Measurements from ENCODE around the gene AMACR.
"Not testable (repeated sequence)": the region's sequence is repeated elsewhere in the genome, so short reads cannot be mapped to it uniquely, and the experiment has no call there.

The AMACR gene

DNA sequence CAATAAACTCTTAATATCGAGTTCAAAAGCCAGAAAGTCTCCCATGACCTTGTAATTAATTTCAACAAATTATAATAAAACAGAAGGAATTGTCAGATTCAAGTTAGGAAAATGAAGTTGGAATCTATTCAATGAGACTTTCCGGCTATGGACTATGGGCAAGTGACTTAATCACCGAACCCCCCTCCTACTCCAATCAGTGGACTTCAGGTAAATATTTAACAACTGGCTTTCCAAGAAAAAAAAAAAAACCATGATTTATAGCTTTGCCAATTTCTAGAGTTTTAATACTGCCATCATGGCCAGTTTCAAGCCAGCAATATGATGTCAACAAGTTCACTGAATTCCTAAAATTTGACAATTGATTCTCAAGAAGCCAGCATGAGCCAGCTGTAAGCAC is 27.8 kb downstream of the AMACR start:
- Mint-ChIP-seq H3K9me3 (no peaks in the 10 kb centered on the region), H3K27me3 (no peaks in the 10 kb centered on the region), H3K27ac (no peak overlapping the region), H3K4me1 (ENCODE audit: low read depth) (no peaks in the 10 kb centered on the region), H3K36me3 (ENCODE audit: low read depth) (no peaks in the 10 kb centered on the region), H3K4me3 (no peak overlapping the region)

DNA sequence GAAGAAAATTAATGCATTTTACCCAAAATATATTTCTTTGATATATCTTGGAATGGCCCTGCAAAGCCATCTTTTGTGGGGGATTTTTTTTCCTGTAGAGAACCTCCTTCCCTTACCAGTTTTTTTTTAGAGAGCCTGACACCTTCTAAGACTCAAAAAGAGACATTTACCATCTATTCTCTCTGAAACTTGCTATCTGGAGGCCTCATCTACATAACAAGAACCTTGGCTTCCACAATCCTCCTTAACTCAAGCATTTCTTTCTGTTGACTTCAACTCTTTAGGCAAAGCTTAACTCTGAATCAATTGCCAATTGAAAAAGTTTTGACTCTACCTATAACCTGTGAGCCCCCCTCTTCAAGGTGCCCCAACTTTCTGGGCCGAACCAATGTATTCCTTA is 29.5 kb downstream of the AMACR start:
- no peak overlapping the region for H3K4me3 Mint-ChIP-seq
- H3K9me3 Mint-ChIP-seq: no peaks in the 10 kb centered on the region
- H3K27ac Mint-ChIP-seq: no peak overlapping the region
- H3K4me1 Mint-ChIP-seq (ENCODE audit: low read depth): peaks cover 3% of the 10 kb centered on the region
- no peaks in the 10 kb centered on the region for H3K36me3 Mint-ChIP-seq (ENCODE audit: low read depth)
- H3K27me3 Mint-ChIP-seq: no peaks in the 10 kb centered on the region

DNA sequence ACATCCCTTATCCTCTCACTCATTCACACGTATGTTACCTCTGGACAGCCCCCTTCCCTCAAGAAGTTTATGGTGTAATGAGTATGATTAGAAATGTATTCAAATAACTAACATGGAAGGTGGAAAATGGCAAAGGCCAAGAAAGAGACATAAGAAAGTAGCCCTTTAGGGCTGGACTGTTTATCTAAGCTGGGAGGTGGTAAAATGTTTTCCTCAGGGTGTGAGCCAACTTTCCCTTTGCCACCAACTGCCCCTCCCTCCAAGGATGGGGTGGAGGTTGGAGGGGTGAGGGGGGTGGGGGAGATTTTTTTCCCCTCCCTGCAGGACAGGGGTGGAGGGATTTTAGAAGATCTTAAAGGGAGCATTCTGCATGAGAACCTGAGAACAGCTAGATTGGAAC is 31.5 kb downstream of the AMACR start:
- Mint-ChIP-seq H3K27ac (no peak overlapping the region), H3K4me1 (ENCODE audit: low read depth) (peaks cover 5% of the 10 kb centered on the region), H3K9me3 (no peaks in the 10 kb centered on the region), H3K4me3 (no peak overlapping the region), H3K36me3 (ENCODE audit: low read depth) (no peaks in the 10 kb centered on the region), H3K27me3 (no peaks in the 10 kb centered on the region)

DNA sequence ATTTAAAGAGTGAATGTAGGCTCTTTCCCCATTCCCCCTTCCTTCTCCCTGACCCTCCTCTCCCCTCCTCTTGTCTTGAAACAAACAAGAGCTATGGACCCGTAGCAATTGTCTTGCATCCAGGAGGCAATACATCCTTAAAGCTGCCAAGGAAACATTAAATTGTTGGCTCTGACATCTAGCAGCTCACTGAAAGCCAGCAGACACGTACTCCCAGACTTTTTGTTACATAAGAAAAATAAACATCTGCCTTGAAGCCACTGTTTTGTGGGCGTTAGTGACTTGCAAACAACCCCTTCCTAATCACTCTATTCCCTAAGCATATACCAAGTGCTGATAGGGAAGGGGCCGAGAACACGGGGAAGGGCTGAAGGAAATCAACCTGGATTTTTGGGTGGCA is 32.0 kb downstream of the AMACR start:
- Mint-ChIP-seq H3K4me1 (ENCODE audit: low read depth) (peaks cover 5% of the 10 kb centered on the region), H3K4me3 (no peak overlapping the region), H3K36me3 (ENCODE audit: low read depth) (no peaks in the 10 kb centered on the region), H3K9me3 (no peaks in the 10 kb centered on the region), H3K27ac (no peak overlapping the region), H3K27me3 (no peaks in the 10 kb centered on the region)

DNA sequence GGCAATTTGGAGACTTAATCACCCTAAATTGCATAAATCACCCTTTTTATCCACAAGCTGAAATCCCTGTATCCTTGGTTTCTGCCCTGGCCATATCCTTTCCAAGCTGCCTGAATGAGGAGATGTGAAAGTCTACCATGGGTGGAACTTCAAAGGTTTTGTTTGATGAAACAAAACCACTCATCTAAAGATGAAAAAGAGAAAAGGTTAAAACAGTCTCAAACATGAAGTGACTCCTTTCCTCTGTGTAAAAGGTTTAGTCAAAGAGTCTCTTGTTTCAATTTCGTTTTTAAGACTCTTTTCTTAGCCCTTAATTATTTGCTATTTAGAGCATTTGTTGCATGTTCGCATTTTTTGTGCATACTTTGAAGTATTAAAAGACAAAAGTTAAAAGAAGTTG is 34.6 kb downstream of the AMACR start:
- Mint-ChIP-seq H3K27ac (no peak overlapping the region), H3K4me3 (no peak overlapping the region), H3K27me3 (no peaks in the 10 kb centered on the region), H3K4me1 (ENCODE audit: low read depth) (peaks cover 5% of the 10 kb centered on the region), H3K36me3 (ENCODE audit: low read depth) (no peaks in the 10 kb centered on the region), H3K9me3 (no peaks in the 10 kb centered on the region)

DNA sequence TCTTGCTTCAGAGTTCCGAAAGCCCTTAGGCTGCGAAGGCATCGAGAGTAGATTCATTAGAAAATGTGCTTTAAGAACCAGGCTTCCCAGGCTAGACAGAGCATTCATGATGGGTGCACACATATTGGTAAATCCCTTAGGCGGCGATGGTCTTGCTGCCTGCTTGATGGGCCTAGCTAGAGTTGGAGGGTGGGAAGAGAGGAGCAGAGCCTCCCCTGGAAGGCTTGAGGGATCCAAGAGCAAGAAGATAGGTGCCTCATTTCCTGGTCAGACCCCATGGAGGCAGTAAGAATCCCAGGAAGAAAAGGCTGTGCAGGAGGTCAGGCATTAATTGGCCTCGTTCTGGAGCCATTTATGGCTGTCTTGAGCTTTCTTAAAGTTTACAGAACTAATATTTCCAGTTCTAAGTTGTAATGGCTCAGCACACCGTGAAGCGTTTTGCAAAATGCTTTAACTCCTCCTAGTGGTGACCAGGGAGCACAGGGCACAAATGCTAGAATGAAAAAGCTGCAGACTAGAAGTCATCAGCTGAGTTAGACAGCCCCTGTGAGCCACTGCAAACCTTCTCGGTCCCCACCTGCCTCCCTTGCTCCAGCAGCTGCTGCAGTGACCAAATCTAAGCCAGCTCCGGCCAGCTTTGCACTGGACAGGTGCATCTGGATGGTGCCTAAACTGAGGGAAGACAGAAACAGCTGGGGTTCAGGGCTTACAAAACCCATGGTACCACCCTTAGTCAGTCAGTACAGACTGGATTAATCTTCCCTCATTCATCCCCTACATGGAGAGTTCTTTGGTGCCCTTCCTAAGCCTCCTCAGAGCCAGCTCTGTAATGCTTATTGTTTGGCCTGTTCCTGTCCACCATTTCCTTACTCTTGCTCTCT is 38.0 kb downstream of the AMACR start:
- no peaks in the 10 kb centered on the region for H3K36me3 Mint-ChIP-seq (ENCODE audit: low read depth)
- no peak overlapping the region for H3K4me3 Mint-ChIP-seq
- no peaks in the 10 kb centered on the region for H3K9me3 Mint-ChIP-seq

DNA sequence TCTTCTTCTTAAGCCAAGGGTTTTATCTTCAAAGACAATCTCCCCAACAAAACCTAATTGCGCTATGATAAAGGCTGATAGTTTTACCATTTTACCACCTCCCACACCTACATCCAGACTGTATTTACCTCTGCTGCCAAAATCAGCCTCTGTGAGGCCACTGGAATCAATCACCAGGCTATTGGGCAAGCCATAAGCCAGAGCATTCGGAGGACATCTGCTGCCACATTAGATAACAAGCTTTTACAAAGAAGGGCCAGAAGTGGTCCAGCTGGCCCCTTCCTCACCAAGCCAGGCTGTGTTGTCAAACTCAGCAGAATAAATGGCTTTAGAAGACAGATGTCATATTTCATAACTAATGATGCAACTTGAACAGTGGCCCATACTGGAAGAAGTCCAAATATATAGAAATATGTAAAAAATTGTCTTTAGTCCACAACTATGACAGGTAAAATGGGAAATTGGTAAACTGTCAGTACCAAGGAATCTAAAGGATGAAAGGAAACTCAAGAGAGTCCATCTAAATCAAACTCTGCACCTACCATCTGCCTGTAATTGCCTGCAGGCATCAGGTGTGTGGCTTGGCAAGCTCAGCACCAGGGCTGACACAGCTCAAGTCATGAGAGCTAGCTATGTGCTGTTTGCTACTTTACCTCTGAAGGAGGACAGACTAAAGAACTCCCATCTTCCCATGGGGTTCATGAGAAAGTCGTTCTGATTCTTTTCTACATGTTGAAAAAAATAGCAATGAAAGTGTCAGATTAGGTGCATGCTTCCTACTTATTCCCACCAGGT is 39.4 kb downstream of the AMACR start:
- Mint-ChIP-seq H3K27me3 (no peaks in the 10 kb centered on the region), H3K36me3 (ENCODE audit: low read depth) (no peaks in the 10 kb centered on the region), H3K4me3 (no peak overlapping the region), H3K9me3 (no peaks in the 10 kb centered on the region), H3K4me1 (ENCODE audit: low read depth) (peaks cover 11% of the 10 kb centered on the region), H3K27ac (no peak overlapping the region)

More for the DNA sequence above, 38.0 kb downstream of the AMACR start:
- H3K27ac Mint-ChIP-seq: no peak overlapping the region
- peaks cover 10% of the 10 kb centered on the region for H3K4me1 Mint-ChIP-seq (ENCODE audit: low read depth)
- H3K27me3 Mint-ChIP-seq: no peaks in the 10 kb centered on the region

DNA sequence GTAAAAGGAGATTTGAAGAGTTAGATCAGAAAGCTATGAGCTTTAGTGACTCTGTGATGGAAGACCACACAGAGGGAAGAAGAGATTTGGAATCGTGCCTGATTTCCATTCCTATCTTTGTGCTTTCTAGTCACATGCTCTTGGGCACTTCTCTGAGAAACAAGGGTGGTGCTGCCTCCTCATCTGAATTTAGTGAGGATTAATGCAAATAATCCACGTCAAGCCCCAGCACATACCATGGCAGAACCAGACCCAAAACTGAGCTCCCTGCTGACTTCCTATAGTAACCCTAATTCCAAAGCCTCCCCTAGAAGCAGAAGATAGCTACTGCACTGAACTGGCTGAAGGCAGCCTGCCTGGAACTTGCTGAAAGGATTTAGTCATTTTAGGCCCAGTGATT is 41.0 kb downstream of the AMACR start:
- Mint-ChIP-seq H3K4me1 (ENCODE audit: low read depth) (peaks cover 8% of the 10 kb centered on the region), H3K9me3 (no peaks in the 10 kb centered on the region), H3K27ac (no peak overlapping the region), H3K27me3 (no peaks in the 10 kb centered on the region), H3K36me3 (ENCODE audit: low read depth) (no peaks in the 10 kb centered on the region), H3K4me3 (no peak overlapping the region)

DNA sequence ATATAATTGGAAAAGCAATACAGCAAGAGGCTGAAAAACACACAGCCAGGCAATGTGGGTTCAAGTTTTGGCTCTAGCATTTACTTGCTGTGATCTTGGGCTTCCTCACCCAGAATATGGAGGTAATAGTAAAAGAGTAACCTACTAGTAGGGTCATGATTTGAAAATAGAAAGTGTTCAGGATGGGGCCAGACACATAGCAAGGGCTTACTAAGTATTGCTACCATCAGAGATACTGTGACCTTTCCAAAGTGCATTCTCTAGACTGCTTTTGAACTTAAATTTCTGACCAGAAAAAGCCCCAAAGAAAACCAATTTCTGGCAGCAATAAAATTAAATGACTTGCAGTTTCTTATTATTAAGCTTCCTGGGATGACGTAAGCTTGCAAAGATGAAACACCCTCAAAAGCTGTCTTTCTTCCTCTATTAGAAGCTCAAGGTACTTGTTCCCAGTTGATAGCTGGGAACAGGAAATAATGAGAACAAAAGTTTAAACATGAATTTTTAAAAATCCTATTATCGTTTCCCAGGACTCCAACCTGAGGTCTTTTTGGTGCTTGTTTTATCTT is 43.6 kb downstream of the AMACR start:
- Mint-ChIP-seq H3K36me3 (ENCODE audit: low read depth) (no peaks in the 10 kb centered on the region), H3K27ac (no peak overlapping the region), H3K4me3 (no peak overlapping the region), H3K9me3 (no peaks in the 10 kb centered on the region), H3K4me1 (ENCODE audit: low read depth) (peaks cover 8% of the 10 kb centered on the region), H3K27me3 (peaks cover 4% of the 10 kb centered on the region)

DNA sequence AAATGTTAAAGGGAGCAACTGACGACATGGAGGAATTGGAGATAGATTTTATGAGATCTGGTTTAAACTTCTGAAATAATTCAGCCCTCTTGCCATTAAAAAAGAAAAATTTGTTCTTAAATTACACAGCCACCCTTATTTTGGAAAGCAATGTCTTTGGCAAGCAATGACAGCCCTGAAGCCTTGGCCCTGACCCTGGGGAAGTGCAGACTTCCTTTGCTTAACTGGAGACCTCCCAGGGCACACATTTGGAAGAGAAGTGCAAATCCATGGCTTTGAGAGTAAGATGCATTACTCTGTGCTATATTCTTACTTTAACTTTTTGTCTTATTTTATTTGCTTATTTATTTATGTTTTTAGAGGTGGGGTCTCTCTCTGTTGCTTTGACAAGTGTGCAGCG is 49.7 kb downstream of the AMACR start:
- no peaks in the 10 kb centered on the region for H3K9me3 Mint-ChIP-seq
- H3K4me3 Mint-ChIP-seq: no peak overlapping the region
- H3K27ac Mint-ChIP-seq: no peak overlapping the region
- no peaks in the 10 kb centered on the region for H3K4me1 Mint-ChIP-seq (ENCODE audit: low read depth)
- H3K27me3 Mint-ChIP-seq: peaks cover 4% of the 10 kb centered on the region
- no peaks in the 10 kb centered on the region for H3K36me3 Mint-ChIP-seq (ENCODE audit: low read depth)

DNA sequence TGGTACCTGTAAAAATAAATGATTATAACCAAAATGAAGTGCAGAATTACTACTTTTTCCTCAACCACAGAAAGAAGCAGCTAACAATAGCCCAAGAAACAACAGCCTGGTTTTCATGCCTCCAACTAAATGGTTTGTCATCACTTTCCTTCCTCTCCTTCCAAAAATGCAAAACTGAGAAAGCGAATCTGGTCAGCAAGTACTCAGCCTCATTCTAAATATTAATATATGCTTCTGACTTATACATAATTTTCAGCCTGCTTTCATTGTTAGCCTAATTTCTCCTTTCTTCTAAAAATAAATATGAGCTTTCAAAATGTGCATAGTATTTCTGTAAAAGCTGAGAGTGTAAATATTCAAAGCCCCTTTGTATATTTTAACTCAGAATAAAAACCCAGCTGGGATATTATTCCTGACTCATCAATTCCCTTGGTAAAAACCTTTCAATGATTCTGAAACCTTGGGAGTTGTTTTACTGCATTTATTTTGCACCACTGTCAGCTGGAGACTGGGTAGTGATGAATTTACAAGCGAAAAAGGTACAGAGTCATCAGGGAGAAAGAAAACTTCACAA is 50.2 kb downstream of the AMACR start:
- Mint-ChIP-seq H3K36me3 (ENCODE audit: low read depth) (no peaks in the 10 kb centered on the region), H3K27me3 (peaks cover 4% of the 10 kb centered on the region), H3K4me1 (ENCODE audit: low read depth) (no peaks in the 10 kb centered on the region), H3K4me3 (no peak overlapping the region), H3K27ac (no peak overlapping the region), H3K9me3 (no peaks in the 10 kb centered on the region)

DNA sequence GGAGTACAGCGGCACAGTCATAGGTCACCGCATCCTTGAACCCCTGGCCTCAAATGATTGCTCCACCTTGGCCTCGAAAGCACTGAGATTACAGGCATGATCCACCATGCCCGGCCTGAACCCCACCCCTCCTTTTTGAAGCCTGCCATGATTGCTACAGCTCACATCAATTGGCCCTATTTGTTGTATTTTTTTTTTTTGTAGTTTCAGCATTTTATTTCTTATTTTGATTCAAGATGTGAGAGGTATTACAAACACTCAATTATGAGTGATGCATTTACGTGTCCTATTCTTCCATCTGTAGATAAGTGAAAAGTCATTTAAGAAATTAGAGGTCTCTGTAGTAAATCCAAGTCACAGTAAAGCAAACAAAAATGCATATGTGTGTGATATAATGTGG is 55.7 kb downstream of the AMACR start:
- H3K27ac Mint-ChIP-seq; H3K36me3 Mint-ChIP-seq (ENCODE audit: low read depth); H3K27me3 Mint-ChIP-seq; H3K4me1 Mint-ChIP-seq (ENCODE audit: low read depth); H3K4me3 Mint-ChIP-seq; H3K9me3 Mint-ChIP-seq: not testable (repeated sequence)

DNA sequence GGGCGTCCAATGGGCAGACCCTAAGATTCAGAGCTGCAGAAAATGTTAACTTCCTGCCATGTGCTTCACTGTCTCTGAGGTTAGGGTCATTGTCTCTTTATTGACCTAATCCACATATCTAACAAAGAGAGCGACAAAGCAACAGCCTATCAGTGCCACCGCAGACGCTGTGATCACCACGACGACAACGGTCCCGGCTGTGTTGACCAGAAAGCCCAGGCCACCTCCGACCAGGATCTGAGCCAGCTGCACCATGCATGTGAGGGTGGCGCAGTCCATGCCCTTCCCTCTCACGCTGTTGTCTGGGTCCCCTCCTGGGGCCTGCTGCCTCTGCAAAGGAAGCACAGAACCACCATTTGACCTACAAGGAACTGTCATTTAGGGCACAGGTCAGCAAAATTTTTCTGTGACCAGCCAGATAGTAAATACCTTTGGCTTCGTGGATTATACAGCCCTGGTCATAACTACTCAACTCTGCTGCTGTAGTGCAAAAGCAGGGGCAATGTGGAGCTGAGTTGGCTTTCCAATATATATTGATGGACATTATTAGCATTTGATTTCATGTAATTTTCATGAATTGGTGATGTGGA is 63.2 kb downstream of the AMACR start:
- Mint-ChIP-seq H3K9me3 (peaks cover 4% of the 10 kb centered on the region), H3K27ac (no peak overlapping the region), H3K27me3 (peaks cover 20% of the 10 kb centered on the region), H3K4me3 (no peak overlapping the region), H3K4me1 (ENCODE audit: low read depth) (no peaks in the 10 kb centered on the region), H3K36me3 (ENCODE audit: low read depth) (no peaks in the 10 kb centered on the region)

DNA sequence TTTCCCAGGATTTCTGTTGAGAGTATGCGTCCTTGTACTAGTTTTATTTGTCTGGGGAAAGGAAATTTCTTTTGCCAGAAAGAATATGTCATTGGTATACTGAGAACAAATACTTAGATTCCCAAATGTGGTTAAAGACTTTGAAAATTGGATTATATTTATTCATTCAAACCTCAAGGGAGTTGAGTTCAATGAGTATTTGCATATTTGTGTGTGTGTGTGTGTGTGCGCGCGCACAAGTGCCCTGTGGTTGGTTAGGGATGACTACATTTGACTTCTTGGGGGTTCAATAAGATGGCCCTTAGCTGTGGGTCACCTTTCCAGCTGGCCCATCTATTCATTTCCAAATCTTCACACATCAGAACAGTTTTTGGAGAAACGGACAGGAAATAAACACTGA is 66.8 kb downstream of the AMACR start:
- Mint-ChIP-seq H3K9me3 (no peaks in the 10 kb centered on the region), H3K4me1 (ENCODE audit: low read depth) (peaks cover 6% of the 10 kb centered on the region), H3K4me3 (no peak overlapping the region), H3K27me3 (peaks cover 49% of the 10 kb centered on the region), H3K36me3 (ENCODE audit: low read depth) (no peaks in the 10 kb centered on the region), H3K27ac (no peak overlapping the region)
